Astrocyte (in vitro differentiated cells and primary cell): ENCODE results near the gene METRN.

Experiments used
- CTCF ChIP-seq: IDR thresholded peaks from 2 replicates; pipeline ENCODE4 v1.5.1; 2011; ENCODE audit warnings: low read depth, mild to moderate bottlenecking, inconsistent platforms, low read length, moderate library complexity; ENCODE audit not compliant: insufficient read depth
- EZH2 ChIP-seq: IDR thresholded peaks from 2 replicates; pipeline ENCODE4 v1.6.1; 2012; ENCODE audit warnings: mild to moderate bottlenecking, low read length, inconsistent platforms; ENCODE audit not compliant: insufficient read depth

GRCh38 chr16:683396-684070 lies 31.4 kb upstream of the METRN start:
- no peak for TF ChIP-seq EZH2
- TF ChIP-seq CTCF = no peak
